ENCODE measurements around the gene PGM5. TPM values are rescaled to one million over a fixed set of nuclear protein-coding genes. Genes with fewer than 3 reads are reported as not detected.

Gene PGM5
- total and polyA plus RNA-seq, 2 donors (not counting 3 experiments of a cell fraction or from before 2014, with no cell fraction given): 0.14 to 1.9 TPM

DNA sequence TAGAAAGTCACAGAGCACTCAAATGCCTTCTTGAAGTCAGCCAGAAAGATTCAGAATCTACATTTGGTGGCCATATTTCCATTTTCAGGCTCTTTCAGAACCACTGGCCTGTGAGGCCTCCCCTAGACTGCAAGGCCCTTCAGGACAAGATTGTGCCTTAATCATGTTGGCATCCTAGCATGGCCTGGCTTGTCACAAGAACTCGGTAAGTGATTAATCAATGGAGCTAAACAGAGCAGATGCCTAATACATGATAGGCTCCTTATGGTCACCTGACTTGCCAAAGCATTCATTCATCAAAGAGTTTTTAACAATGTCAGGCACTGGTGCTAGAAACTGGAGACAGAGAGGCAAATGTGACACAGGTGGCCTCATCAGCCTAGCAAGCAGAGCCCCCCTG is 70.3 kb downstream of the PGM5 start:
- ChIA-PET CTCF (no interaction called here), POLR2A (no interaction called here)
- no peaks in the 10 kb centered on the region for H3K79me2 ChIP-seq (ENCODE audit: control insufficient read depth, insufficient read depth, low read length)
- no peaks in the 10 kb centered on the region for H4K20me1 ChIP-seq (replicated peaks; ENCODE audit: control insufficient read depth, extremely low read depth, insufficient read depth, low read length)
- no TSS peak for BruUV-seq (replicated peaks)
- H3K27me3 ChIP-seq (ENCODE audit: control insufficient read depth in 2 of 2, insufficient read depth in 2 of 2, low read length in 2 of 2): no peaks in the 10 kb centered on the region
- no peaks in the 10 kb centered on the region for H3K4me1 ChIP-seq (ENCODE audit: control insufficient read depth, extremely low read depth, insufficient read depth, low read length)
- H3K27ac ChIP-seq (ENCODE audit: insufficient read depth, low read depth, low read length): no peak overlapping the region
- no peak for FAIRE-seq
- no peaks in the 10 kb centered on the region for H3K9me3 ChIP-seq (replicated peaks; ENCODE audit: control insufficient read depth, insufficient read depth, low read length)
- no peak overlapping the region for H2AFZ ChIP-seq (ENCODE audit: low read depth, low read length)
- H3K4me3 ChIP-seq (replicated peaks in 1 of 3; ENCODE audit: insufficient read depth in 1 of 3, low read depth in 1 of 3, low read length in 3 of 3): no peak overlapping the region
- dilution Hi-C loops (cut with MboI; ENCODE audit: extremely low pct_ligation_motif_present, low sequenced_read_pairs): no loop called here
- no peaks in the 10 kb centered on the region for H3K9me1 ChIP-seq (replicated peaks; ENCODE audit: control insufficient read depth, extremely low read depth, insufficient read depth, low read length)
- H3K36me3 ChIP-seq (ENCODE audit: control insufficient read depth in 2 of 2, extremely low read depth in 1 of 2, insufficient read depth in 2 of 2, low read length in 2 of 2): no peaks in the 10 kb centered on the region
- H3K9ac ChIP-seq (replicated peaks; ENCODE audit: extremely low read depth, insufficient read depth, low read length): no peak overlapping the region
- no peak for TF ChIP-seq MAX (IDR thresholded peaks at IDR 0.05; ENCODE audit: insufficient read depth, insufficient read length)
- no peak for TF ChIP-seq FOS (IDR thresholded peaks at IDR 0.05; ENCODE audit: borderline replicate concordance, insufficient read depth, low read length)
- no peak for TF ChIP-seq EZH2 (IDR thresholded peaks at IDR 0.05; ENCODE audit: borderline replicate concordance, low read depth, low read length, severe bottlenecking)
- TF ChIP-seq, protein P1, sequence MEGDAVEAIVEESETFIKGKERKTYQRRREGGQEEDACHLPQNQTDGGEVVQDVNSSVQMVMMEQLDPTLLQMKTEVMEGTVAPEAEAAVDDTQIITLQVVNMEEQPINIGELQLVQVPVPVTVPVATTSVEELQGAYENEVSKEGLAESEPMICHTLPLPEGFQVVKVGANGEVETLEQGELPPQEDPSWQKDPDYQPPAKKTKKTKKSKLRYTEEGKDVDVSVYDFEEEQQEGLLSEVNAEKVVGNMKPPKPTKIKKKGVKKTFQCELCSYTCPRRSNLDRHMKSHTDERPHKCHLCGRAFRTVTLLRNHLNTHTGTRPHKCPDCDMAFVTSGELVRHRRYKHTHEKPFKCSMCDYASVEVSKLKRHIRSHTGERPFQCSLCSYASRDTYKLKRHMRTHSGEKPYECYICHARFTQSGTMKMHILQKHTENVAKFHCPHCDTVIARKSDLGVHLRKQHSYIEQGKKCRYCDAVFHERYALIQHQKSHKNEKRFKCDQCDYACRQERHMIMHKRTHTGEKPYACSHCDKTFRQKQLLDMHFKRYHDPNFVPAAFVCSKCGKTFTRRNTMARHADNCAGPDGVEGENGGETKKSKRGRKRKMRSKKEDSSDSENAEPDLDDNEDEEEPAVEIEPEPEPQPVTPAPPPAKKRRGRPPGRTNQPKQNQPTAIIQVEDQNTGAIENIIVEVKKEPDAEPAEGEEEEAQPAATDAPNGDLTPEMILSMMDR (IDR thresholded peaks at IDR 0.05; ENCODE audit: extremely low read depth in 1 of 2, insufficient read depth in 1 of 2, low read depth in 1 of 2, low read length in 2 of 2): no peak
- no peak for TF ChIP-seq JUN (IDR thresholded peaks at IDR 0.05; ENCODE audit: borderline replicate concordance, insufficient read depth, insufficient read length, low read depth)
- no peak for TF ChIP-seq MYC (IDR thresholded peaks at IDR 0.05; ENCODE audit: low read depth, low read length)
- no peak for TF ChIP-seq POLR2A (IDR thresholded peaks at IDR 0.05; ENCODE audit: low read depth, low read length)
- no peak for TF ChIP-seq POLR2AphosphoS5 (IDR thresholded peaks at IDR 0.05; ENCODE audit: insufficient read depth, low read depth, low read length)
- intact Hi-C loops (cut with micrococcal nuclease): no loop called here
- DNase-seq (ENCODE audit: low read depth, low spot score): no peak
- H3K4me2 ChIP-seq (ENCODE audit: insufficient read depth, low read length): no peak overlapping the region
